ENCODE data around the gene ARHGEF19.

DNA sequence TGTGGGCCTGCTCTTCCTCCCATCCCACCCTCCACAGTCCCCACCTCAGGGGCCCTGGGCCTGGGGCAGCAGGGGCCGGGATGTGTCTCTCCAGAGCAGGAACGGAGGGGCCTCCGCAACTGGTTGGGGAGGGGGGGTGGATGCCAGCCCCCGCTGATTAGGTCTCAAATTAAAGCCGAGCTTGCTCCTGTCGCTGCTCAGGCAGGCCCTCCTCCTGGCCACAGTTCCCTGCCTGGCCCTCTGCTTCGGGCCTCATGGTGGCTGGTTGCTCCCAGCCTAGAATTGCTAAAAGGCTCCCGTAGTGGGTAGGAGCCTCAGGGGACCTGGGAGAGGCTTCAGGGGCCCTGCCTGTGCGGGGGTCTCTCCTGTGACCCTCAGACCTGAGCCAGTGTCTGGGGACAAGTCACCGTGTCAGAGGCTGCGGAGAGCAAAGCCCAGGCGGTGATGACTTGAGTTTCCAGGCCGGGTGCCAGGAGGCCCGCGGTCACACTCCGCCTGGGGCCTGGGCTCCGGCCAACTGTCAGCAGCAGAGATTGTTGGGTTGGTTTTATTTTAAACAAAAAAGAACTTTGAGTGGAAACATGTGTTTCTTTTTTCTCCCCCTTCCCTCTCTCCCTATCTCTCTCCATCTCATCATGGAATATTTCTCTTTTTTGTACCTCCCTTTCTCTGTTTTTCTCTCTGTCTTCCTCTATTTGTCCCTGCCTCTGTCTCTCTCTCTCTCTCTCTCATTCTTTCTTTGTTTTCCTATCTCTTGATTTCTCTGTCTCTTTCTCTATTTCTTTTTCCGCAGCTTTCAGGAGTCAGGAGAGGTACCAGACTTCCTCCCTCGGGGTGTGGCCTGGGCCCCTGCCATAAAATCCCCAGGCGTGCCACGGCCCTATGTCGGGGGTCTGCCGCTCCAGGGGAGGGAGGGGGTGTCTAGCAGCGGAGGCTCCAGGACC lies 36.6 kb downstream of the ARHGEF19 start:
- TF ChIP-seq, protein P1, sequence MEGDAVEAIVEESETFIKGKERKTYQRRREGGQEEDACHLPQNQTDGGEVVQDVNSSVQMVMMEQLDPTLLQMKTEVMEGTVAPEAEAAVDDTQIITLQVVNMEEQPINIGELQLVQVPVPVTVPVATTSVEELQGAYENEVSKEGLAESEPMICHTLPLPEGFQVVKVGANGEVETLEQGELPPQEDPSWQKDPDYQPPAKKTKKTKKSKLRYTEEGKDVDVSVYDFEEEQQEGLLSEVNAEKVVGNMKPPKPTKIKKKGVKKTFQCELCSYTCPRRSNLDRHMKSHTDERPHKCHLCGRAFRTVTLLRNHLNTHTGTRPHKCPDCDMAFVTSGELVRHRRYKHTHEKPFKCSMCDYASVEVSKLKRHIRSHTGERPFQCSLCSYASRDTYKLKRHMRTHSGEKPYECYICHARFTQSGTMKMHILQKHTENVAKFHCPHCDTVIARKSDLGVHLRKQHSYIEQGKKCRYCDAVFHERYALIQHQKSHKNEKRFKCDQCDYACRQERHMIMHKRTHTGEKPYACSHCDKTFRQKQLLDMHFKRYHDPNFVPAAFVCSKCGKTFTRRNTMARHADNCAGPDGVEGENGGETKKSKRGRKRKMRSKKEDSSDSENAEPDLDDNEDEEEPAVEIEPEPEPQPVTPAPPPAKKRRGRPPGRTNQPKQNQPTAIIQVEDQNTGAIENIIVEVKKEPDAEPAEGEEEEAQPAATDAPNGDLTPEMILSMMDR (IDR thresholded peaks at IDR 0.05; ENCODE audit: low read depth, low read length, poor library complexity, severe bottlenecking), result no peak
- no peak for TF ChIP-seq EZH2phosphoT487 (IDR thresholded peaks at IDR 0.05; ENCODE audit: borderline replicate concordance, low read length)

All from DOHH2 (cell line).